Measurements from ENCODE around the gene EDNRA. TPM values are rescaled to one million over a fixed set of nuclear protein-coding genes. Genes with fewer than 3 reads are reported as not detected.

Gene EDNRA
- polyA plus RNA-seq, 1 donor, result 15.0 TPM

- H3K4me3 ChIP-seq (ENCODE audit: low read length), result no peak overlapping the region
- WGBS (ENCODE audit: insufficient coverage, low lambda C conversion rate), result no CpG with 5 or more reads among the region's 6 CpGs
- no peaks in the 10 kb centered on the region for H3K4me1 ChIP-seq (ENCODE audit: control insufficient read depth, insufficient read depth, low read length)
- no peak overlapping the region for H3K27ac ChIP-seq (ENCODE audit: low read length)
- no peaks in the 10 kb centered on the region for H3K27me3 ChIP-seq (ENCODE audit: control insufficient read depth, insufficient read depth, low read length)
- H3K36me3 ChIP-seq (ENCODE audit: control insufficient read depth, insufficient read depth, low read length), result no peaks in the 10 kb centered on the region
- DNase-seq, result no peak
- H3K9me3 ChIP-seq (ENCODE audit: control insufficient read depth, low read depth, low read length), result no peaks in the 10 kb centered on the region
Measured at GRCh38 chr4:147581606-147582350, 100.9 kb downstream of the EDNRA start.

GRCh38 chr4:147582386-147583060 is 101.6 kb downstream of the EDNRA start:
- Histone ChIP-seq H3K36me3 (ENCODE audit: control insufficient read depth, insufficient read depth, low read length) (no peaks in the 10 kb centered on the region), H3K4me3 (ENCODE audit: low read length) (no peak overlapping the region), H3K4me1 (ENCODE audit: control insufficient read depth, insufficient read depth, low read length) (no peaks in the 10 kb centered on the region), H3K9me3 (ENCODE audit: control insufficient read depth, low read depth, low read length) (no peaks in the 10 kb centered on the region), H3K27ac (ENCODE audit: low read length) (no peak overlapping the region), H3K27me3 (ENCODE audit: control insufficient read depth, insufficient read depth, low read length) (no peaks in the 10 kb centered on the region)
- no peak for DNase-seq

GRCh38 chr4:147583876-147584275 is 103.0 kb downstream of the EDNRA start:
- H3K27ac ChIP-seq (ENCODE audit: low read length), result no peak overlapping the region
- no peaks in the 10 kb centered on the region for H3K36me3 ChIP-seq (ENCODE audit: control insufficient read depth, insufficient read depth, low read length)
- WGBS (ENCODE audit: insufficient coverage, low lambda C conversion rate), result 83% methylated on average over 1 of the region's 1 CpG
- no peaks in the 10 kb centered on the region for H3K4me1 ChIP-seq (ENCODE audit: control insufficient read depth, insufficient read depth, low read length)
- no peaks in the 10 kb centered on the region for H3K27me3 ChIP-seq (ENCODE audit: control insufficient read depth, insufficient read depth, low read length)
- H3K9me3 ChIP-seq (ENCODE audit: control insufficient read depth, low read depth, low read length), result no peaks in the 10 kb centered on the region
- no peak for DNase-seq
- no peak overlapping the region for H3K4me3 ChIP-seq (ENCODE audit: low read length)

DNA sequence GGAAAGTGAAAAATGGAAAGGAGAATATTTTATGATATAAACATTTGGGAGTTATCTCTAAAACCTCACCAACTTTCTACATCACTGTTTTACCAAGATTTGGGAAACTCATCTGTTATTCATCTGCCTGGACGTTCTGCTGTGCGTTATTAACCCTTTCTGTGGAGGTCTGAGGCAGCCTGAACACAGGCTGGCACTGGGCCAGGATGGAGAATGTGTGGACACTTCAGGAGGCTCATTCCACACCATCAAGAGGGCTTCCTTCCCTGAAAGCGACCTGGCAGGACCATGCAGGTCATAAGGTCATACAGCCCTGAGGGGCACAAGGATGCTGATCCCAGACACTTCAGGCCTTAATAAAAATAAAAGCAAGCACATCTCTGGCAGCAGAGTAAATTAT is 105.1 kb downstream of the EDNRA start:
- no peak overlapping the region for H3K27ac ChIP-seq (ENCODE audit: low read length)
- H3K36me3 ChIP-seq (ENCODE audit: control insufficient read depth, insufficient read depth, low read length), result no peaks in the 10 kb centered on the region
- H3K4me3 ChIP-seq (ENCODE audit: low read length), result no peak overlapping the region
- no peaks in the 10 kb centered on the region for H3K9me3 ChIP-seq (ENCODE audit: control insufficient read depth, low read depth, low read length)
- no peak for DNase-seq
- no peaks in the 10 kb centered on the region for H3K4me1 ChIP-seq (ENCODE audit: control insufficient read depth, insufficient read depth, low read length)
- no CpG with 5 or more reads among the region's 3 CpGs for WGBS (ENCODE audit: insufficient coverage, low lambda C conversion rate)
- H3K27me3 ChIP-seq (ENCODE audit: control insufficient read depth, insufficient read depth, low read length), result no peaks in the 10 kb centered on the region

- Histone ChIP-seq H3K4me3 (ENCODE audit: low read length) (no peak overlapping the region), H3K36me3 (ENCODE audit: control insufficient read depth, insufficient read depth, low read length) (no peaks in the 10 kb centered on the region), H3K4me1 (ENCODE audit: control insufficient read depth, insufficient read depth, low read length) (no peaks in the 10 kb centered on the region), H3K27ac (ENCODE audit: low read length) (no peak overlapping the region), H3K27me3 (ENCODE audit: control insufficient read depth, insufficient read depth, low read length) (no peaks in the 10 kb centered on the region), H3K9me3 (ENCODE audit: control insufficient read depth, low read depth, low read length) (no peaks in the 10 kb centered on the region)
- WGBS (ENCODE audit: insufficient coverage, low lambda C conversion rate), result 92% methylated on average over 3 of the region's 4 CpGs
- no peak for DNase-seq
Measured at GRCh38 chr4:147586637-147587036, 105.7 kb downstream of the EDNRA start.

- no peak for DNase-seq
- H3K36me3 ChIP-seq (ENCODE audit: control insufficient read depth, insufficient read depth, low read length), result no peaks in the 10 kb centered on the region
- no peaks in the 10 kb centered on the region for H3K9me3 ChIP-seq (ENCODE audit: control insufficient read depth, low read depth, low read length)
- no peaks in the 10 kb centered on the region for H3K4me1 ChIP-seq (ENCODE audit: control insufficient read depth, insufficient read depth, low read length)
- no peaks in the 10 kb centered on the region for H3K27me3 ChIP-seq (ENCODE audit: control insufficient read depth, insufficient read depth, low read length)
- no CpG with 5 or more reads among the region's 3 CpGs for WGBS (ENCODE audit: insufficient coverage, low lambda C conversion rate)
- H3K4me3 ChIP-seq (ENCODE audit: low read length), result no peak overlapping the region
- H3K27ac ChIP-seq (ENCODE audit: low read length), result no peak overlapping the region
Measured at GRCh38 chr4:147587041-147587440, 106.1 kb downstream of the EDNRA start.

GRCh38 chr4:147589586-147589985 is 108.7 kb downstream of the EDNRA start:
- Histone ChIP-seq H3K27ac (ENCODE audit: low read length) (no peak overlapping the region), H3K27me3 (ENCODE audit: control insufficient read depth, insufficient read depth, low read length) (no peaks in the 10 kb centered on the region), H3K36me3 (ENCODE audit: control insufficient read depth, insufficient read depth, low read length) (no peaks in the 10 kb centered on the region), H3K4me3 (ENCODE audit: low read length) (no peak overlapping the region), H3K9me3 (ENCODE audit: control insufficient read depth, low read depth, low read length) (no peaks in the 10 kb centered on the region), H3K4me1 (ENCODE audit: control insufficient read depth, insufficient read depth, low read length) (no peaks in the 10 kb centered on the region)
- no CpG with 5 or more reads among the region's 1 CpG for WGBS (ENCODE audit: insufficient coverage, low lambda C conversion rate)
- DNase-seq, result no peak

- DNase-seq, result peak; percentile 20 to 21
- no peaks in the 10 kb centered on the region for H3K27me3 ChIP-seq (ENCODE audit: control insufficient read depth, insufficient read depth, low read length)
- H3K4me3 ChIP-seq (ENCODE audit: low read length), result no peak overlapping the region
- H3K4me1 ChIP-seq (ENCODE audit: control insufficient read depth, insufficient read depth, low read length), result no peaks in the 10 kb centered on the region
- WGBS (ENCODE audit: insufficient coverage, low lambda C conversion rate), result 70% methylated on average over 4 of the region's 12 CpGs
- H3K9me3 ChIP-seq (ENCODE audit: control insufficient read depth, low read depth, low read length), result no peaks in the 10 kb centered on the region
- H3K36me3 ChIP-seq (ENCODE audit: control insufficient read depth, insufficient read depth, low read length), result no peaks in the 10 kb centered on the region
- H3K27ac ChIP-seq (ENCODE audit: low read length), result no peak overlapping the region
Measured at GRCh38 chr4:147590249-147590920, 109.5 kb downstream of the EDNRA start.

GRCh38 chr4:147591106-147591505 is 110.2 kb downstream of the EDNRA start:
- no peaks in the 10 kb centered on the region for H3K4me1 ChIP-seq (ENCODE audit: control insufficient read depth, insufficient read depth, low read length)
- H3K36me3 ChIP-seq (ENCODE audit: control insufficient read depth, insufficient read depth, low read length), result no peaks in the 10 kb centered on the region
- H3K27ac ChIP-seq (ENCODE audit: low read length), result no peak overlapping the region
- no peaks in the 10 kb centered on the region for H3K9me3 ChIP-seq (ENCODE audit: control insufficient read depth, low read depth, low read length)
- H3K27me3 ChIP-seq (ENCODE audit: control insufficient read depth, insufficient read depth, low read length), result no peaks in the 10 kb centered on the region
- no peak for DNase-seq
- H3K4me3 ChIP-seq (ENCODE audit: low read length), result no peak overlapping the region

- WGBS (ENCODE audit: insufficient coverage, low lambda C conversion rate), result no CpG with 5 or more reads among the region's 5 CpGs
- no peaks in the 10 kb centered on the region for H3K36me3 ChIP-seq (ENCODE audit: control insufficient read depth, insufficient read depth, low read length)
- no peak overlapping the region for H3K27ac ChIP-seq (ENCODE audit: low read length)
- H3K4me3 ChIP-seq (ENCODE audit: low read length), result no peak overlapping the region
- H3K27me3 ChIP-seq (ENCODE audit: control insufficient read depth, insufficient read depth, low read length), result no peaks in the 10 kb centered on the region
- no peaks in the 10 kb centered on the region for H3K9me3 ChIP-seq (ENCODE audit: control insufficient read depth, low read depth, low read length)
- H3K4me1 ChIP-seq (ENCODE audit: control insufficient read depth, insufficient read depth, low read length), result no peaks in the 10 kb centered on the region
- no peak for DNase-seq
Measured at GRCh38 chr4:147594107-147594506, 113.2 kb downstream of the EDNRA start.

Measured in large intestine (tissue), 3 donors.